Small intestine (tissue), 7 donors: ENCODE results near the gene PTPRG. TPM values are rescaled to one million over a fixed set of nuclear protein-coding genes. Genes with fewer than 3 reads are reported as not detected.

ENCODE experiments used
- DNase-seq, 2 donors: peaks; one replicate each; pipeline versions ENCODE4 v3.0.0 to v3.0.0-alpha.2; 2013
- FAIRE-seq: peaks from 2 replicates; lab custom pipeline; 2012; peaks lifted over from hg19 to GRCh38; lab: Jason Lieb, UNC
- H3K27ac ChIP-seq, 3 donors: one replicate each; pipeline ENCODE4 v1.5.1; 2013; ENCODE audit warnings: low read length in 2 of 3, mild to moderate bottlenecking in 2 of 3, control low read depth in 1 of 3, inconsistent platforms in 1 of 3, low read depth in 1 of 3, moderate library complexity in 1 of 3
- H3K27me3 ChIP-seq, 3 donors: one replicate each; pipeline ENCODE4 v1.6.1; 2013; ENCODE audit warnings: low read length in 3 of 3, inconsistent platforms in 1 of 3; ENCODE audit not compliant: control insufficient read depth in 3 of 3, insufficient read depth in 3 of 3
- H3K36me3 ChIP-seq, 3 donors: one replicate each; pipeline ENCODE4 v1.6.1; 2013; ENCODE audit warnings: low read length in 3 of 3, inconsistent platforms in 1 of 3, low read depth in 1 of 3, mild to moderate bottlenecking in 1 of 3, moderate library complexity in 1 of 3; ENCODE audit not compliant: control insufficient read depth in 3 of 3, insufficient read depth in 2 of 3
- H3K4me1 ChIP-seq, 3 donors: one replicate each; pipeline ENCODE4 v1.6.1; 2013; ENCODE audit warnings: low read length in 2 of 3, inconsistent platforms in 1 of 3, low read depth in 1 of 3, mild to moderate bottlenecking in 1 of 3, moderate library complexity in 1 of 3; ENCODE audit not compliant: control insufficient read depth in 3 of 3, insufficient read depth in 2 of 3
- H3K4me3 ChIP-seq, 3 donors: one replicate each; pipeline ENCODE4 v1.5.1; 2013; ENCODE audit warnings: low read length in 3 of 3, control low read depth in 1 of 3, inconsistent platforms in 1 of 3, low read depth in 1 of 3, mild to moderate bottlenecking in 1 of 3, moderate library complexity in 1 of 3
- H3K9me3 ChIP-seq, 2 donors: one replicate each; pipeline ENCODE4 v1.6.1; 2013; ENCODE audit warnings: low read depth in 1 of 2, low read length in 1 of 2; ENCODE audit not compliant: control insufficient read depth in 2 of 2, insufficient read depth in 1 of 2
- WGBS, 3 donors: extraction: QIAGEN DNeasy Blood & Tissue Kit; methylation state at CpG; one replicate each; pipeline ENCODE4 v1.1.7; 2013; 5-methylcytosine and 5-hydroxymethylcytosine counted together
- polyA plus RNA-seq, 4 donors: library from polyadenylated mRNA; stranded (reverse) in 3 of 4; unstranded in 1 of 4; fragments of 200-250 nt in 3 of 4; fragments of 120-200 nt in 1 of 4; gene quantifications; one replicate each; pipeline versions ENCODE4 v1.2.1 to v1.2.3, GENCODE V29; 2013
- donor health status: healthy with polysubstance abuse.
- donor health status: control.
- donor health status: control.
- donor health status: Bipolar disorder and iron deficiency.
- donor health status: healthy.

Gene PTPRG
- polyA plus RNA-seq, 4 donors: 0.81 to 18.3 (median 5.6) TPM

DNA sequence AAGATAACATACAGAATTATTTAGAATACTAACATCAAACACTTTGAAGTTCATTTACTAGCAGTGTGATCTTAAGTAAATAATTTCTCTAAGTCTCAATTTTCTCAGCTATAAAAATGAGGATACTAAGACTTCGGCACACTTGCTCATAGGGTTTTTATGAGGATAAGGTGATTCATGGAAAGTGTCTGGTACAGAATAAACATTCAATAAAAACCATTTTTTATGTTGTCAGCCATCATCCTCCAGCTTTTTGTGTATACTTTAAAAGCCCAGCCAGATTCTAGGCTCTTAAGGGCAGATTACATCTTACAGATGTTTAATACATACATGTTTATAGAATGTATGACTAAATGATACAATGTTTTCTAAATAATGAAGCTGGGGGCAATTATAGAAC is 755.2 kb downstream of the PTPRG start:
- Histone ChIP-seq H3K9me3 (peaks cover 0 to 6% of the 10 kb centered on the region in 2 donors), H3K4me3 (no peak overlapping the region), H3K36me3 (no peaks in the 10 kb centered on the region), H3K4me1 (peaks cover 0 to 3% (median 0%) of the 10 kb centered on the region in 3 donors), H3K27ac (no peak overlapping the region), H3K27me3 (no peaks in the 10 kb centered on the region)
- FAIRE-seq: no peak
- 75 to 86% (median 79%) methylated on average over 1 of the region's 1 CpG for WGBS, 3 donors
- no peak for DNase-seq

DNA sequence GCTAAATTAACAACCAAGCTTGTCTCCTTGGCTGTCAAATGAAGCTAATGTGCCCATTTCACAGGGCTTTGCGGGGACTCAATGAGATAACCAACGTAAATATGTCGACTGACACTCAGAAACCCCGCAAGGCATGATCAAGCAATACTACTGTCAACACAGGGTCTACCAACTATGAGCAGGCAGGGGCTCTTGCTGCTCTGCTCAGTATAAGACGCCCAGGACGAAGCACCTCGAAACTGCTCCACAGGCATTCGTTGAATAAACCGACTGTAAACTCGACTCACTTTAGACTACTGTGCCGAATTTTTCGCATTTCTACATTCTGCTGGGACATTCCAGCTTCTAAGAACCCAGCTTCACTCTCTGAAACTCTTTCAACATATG is 757.0 kb downstream of the PTPRG start:
- Histone ChIP-seq H3K9me3 (peaks cover 0 to 6% of the 10 kb centered on the region in 2 donors), H3K36me3 (no peaks in the 10 kb centered on the region), H3K4me3 (peak overlapping the region in 1 of 3 donors; percentile 64), H3K4me1 (peaks cover 0 to 3% (median 0%) of the 10 kb centered on the region in 3 donors), H3K27me3 (no peaks in the 10 kb centered on the region), H3K27ac (peak overlapping the region in 1 of 3 donors; percentile 86)
- no peak for FAIRE-seq
- 41 to 54% (median 51%) methylated on average over 12 of the region's 12 CpGs for WGBS, 3 donors
- no peak for DNase-seq

DNA sequence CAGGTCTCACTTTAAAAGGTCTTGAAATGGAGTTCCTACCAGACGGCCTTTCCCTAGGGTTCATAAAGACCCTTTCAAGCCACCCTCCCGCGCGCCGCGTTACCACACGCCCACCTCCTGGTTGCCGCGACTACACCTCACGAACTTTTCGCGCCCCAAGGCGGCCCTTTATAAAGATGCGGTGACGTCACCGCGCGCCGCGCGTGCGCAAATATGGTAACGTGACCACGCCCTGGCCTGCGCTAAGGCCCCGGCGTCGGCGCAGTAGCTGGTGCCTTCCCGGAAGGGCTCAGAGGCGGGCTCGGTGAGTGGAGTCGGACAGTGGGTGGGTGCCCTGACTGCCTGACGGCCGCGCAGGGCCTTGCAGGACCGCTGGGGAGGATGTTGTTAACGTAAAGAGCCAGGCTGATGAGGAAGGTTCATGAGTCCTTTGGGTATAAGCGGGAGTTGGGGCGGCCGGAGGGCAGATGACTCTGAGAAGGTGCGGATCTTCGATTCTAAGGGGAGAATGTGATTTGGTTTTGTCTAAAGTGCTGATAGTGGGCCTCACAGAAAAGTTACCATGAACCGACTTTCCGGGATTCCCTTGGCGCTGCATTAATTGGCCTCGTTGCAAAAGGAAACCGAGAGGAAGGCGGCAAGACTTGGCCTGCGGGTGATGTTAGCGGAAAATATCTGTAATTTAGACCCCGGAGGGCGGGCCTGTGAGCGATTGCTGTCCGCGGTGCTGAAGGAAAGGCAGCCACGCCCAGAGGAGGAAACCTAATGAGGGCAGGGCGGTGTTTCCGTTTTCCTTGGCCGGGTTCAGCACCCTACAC is 757.6 kb downstream of the PTPRG start:
- H3K4me1 ChIP-seq: peaks cover 0 to 3% (median 0%) of the 10 kb centered on the region in 3 donors
- H3K9me3 ChIP-seq: peaks cover 0 to 6% of the 10 kb centered on the region in 2 donors
- H3K4me3 ChIP-seq: peak overlapping the region; percentile 31 to 64 (median 33)
- WGBS, 3 donors: 3 to 11% (median 8%) methylated on average over 60 of the region's 60 CpGs
- DNase-seq: peak; percentile 53 to 89
- H3K36me3 ChIP-seq: no peaks in the 10 kb centered on the region
- peak overlapping the region in 2 of 3 donors; percentile 41 to 86 for H3K27ac ChIP-seq
- H3K27me3 ChIP-seq: no peaks in the 10 kb centered on the region
- no peak for FAIRE-seq

DNA sequence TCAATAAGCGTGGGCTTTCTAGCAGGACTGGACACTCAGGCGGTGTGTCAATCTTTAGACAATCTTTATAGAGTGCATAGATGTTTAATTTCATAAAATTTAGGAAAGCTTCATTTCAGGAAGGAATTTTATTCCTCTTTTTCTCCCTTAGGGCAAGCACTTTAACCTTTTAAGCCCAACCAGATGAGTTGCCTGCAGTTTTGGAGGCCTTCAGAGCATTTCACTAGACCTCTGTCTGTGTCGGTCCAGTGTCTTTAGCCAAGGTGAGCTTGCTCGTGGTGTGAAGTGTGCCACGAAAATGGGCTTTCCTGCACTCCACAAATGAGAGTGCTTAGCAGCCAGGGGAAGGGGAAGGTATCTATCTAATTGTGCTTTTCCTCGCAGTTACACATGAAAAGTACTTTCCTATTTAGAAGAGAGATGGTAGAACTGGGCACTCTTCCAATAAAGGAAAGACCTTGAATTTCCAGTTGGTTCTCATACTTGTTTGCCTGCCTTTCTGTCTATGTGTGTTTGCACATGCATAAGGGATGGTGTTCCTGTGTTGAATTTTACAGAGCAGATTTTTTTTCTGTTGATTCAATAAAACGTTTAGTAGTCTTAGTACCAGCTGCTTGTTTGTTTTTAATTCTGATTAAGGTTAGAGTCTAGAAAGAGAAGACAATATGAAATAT is 758.3 kb downstream of the PTPRG start:
- peak in 1 of 2 donors; percentile 4 for DNase-seq
- no peaks in the 10 kb centered on the region for H3K36me3 ChIP-seq
- H3K9me3 ChIP-seq: peaks cover 0 to 6% of the 10 kb centered on the region in 2 donors
- peak overlapping the region in 2 of 3 donors; percentile 31 to 64 for H3K4me3 ChIP-seq
- no peaks in the 10 kb centered on the region for H3K27me3 ChIP-seq
- peaks cover 0 to 3% (median 0%) of the 10 kb centered on the region in 3 donors for H3K4me1 ChIP-seq
- 68 to 79% (median 72%) methylated on average over 7 of the region's 7 CpGs for WGBS, 3 donors
- FAIRE-seq: no peak
- no peak overlapping the region for H3K27ac ChIP-seq

DNA sequence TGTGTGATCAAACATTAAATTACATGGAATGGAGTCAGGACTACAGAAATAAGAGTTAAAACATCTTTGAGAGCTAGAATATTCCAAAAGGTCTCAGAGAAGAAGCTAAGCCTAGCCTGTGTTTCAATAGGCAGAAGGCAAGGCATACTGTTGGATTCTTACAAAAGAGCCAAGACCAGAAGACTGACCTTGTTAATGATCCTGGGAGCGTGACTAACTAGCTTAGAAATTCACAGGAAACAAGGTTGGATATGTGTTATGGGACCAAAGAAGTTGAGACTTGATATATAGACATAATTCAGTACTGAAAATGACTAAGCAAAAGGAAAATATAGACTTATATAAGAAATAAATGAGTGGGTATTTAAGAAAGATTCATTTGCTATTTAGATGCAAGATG is 761.9 kb downstream of the PTPRG start:
- no peak overlapping the region for H3K27ac ChIP-seq
- H3K36me3 ChIP-seq: no peaks in the 10 kb centered on the region
- peaks cover 0 to 6% of the 10 kb centered on the region in 2 donors for H3K9me3 ChIP-seq
- H3K27me3 ChIP-seq: no peaks in the 10 kb centered on the region
- H3K4me3 ChIP-seq: no peak overlapping the region
- no peak for DNase-seq
- FAIRE-seq: no peak
- H3K4me1 ChIP-seq: peaks cover 0 to 3% (median 0%) of the 10 kb centered on the region in 3 donors
- 87 to 94% (median 89%) methylated on average over 1 of the region's 1 CpG for WGBS, 3 donors

DNA sequence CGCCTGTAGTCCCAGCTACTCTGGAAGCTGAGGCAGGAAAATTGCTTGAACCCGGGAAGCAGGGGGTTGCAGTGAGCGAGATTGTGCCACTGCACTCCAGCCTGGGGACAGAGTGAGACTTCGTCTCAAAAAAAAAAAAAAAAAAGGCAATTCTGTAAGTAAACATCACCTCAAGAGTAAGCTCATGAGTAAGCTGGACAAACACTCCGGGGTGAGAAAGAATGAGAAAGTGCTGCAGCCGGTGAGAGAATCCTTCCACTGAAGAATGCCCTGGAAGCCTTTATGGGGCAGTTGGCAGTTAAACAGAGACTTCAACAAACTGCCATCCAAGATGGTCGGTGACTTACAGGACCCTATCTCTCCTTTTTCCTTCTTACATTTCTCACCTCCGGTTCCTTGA is 764.5 kb downstream of the PTPRG start:
- Histone ChIP-seq H3K27ac (no peak overlapping the region), H3K4me3 (no peak overlapping the region), H3K36me3 (no peaks in the 10 kb centered on the region), H3K27me3 (no peaks in the 10 kb centered on the region), H3K4me1 (no peaks in the 10 kb centered on the region), H3K9me3 (no peaks in the 10 kb centered on the region)
- FAIRE-seq (no peak), DNase-seq (no peak)
- 83 to 89% (median 86%) methylated on average over 8 of the region's 8 CpGs for WGBS, 3 donors

DNA sequence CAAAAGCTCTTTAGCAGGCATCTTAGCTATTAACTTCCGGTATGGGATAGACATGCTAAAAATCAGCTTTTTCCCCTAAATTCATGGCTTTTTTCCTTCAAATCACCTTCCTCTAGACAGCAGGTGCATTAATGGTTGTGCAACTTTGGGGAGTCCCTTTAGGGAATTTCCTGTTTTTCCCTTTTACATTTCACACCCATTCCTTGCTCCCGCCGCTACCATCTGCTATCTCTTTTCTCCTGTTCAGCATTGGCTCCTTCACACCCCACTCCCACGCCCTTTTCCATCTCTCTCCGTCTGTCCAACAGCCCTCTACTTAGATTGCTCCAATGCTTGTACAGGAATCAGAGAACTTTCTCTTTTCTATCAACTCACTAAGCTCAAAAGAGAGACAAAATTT is 768.6 kb downstream of the PTPRG start:
- no peak for FAIRE-seq
- Histone ChIP-seq H3K4me1 (no peaks in the 10 kb centered on the region), H3K27ac (no peak overlapping the region), H3K9me3 (no peaks in the 10 kb centered on the region), H3K27me3 (no peaks in the 10 kb centered on the region), H3K36me3 (no peaks in the 10 kb centered on the region), H3K4me3 (no peak overlapping the region)
- no peak for DNase-seq
- whole genome bisulfite sequencing, 3 donors: 80 to 89% (median 81%) methylated on average over 5 of the region's 5 CpGs

DNA sequence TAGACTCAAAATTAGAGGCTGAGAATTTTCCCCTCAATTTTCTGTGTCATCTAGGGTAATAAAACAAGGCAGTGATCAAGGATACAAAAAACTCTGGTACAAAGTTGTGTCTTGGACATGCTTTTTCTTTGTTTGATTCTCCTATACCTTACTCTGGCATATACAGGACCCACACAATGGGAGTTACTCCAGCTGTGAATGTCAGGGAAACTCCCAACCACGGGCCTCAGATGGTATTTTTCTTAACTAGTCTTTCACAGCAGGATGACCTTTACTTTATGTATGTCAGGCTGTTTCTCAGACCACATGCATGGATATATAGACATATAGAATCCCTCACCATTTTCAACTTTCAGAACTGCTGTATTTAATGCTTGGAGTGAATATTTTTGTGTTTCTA is 770.6 kb downstream of the PTPRG start:
- DNase-seq (no peak), FAIRE-seq (no peak)
- H3K27me3 ChIP-seq: no peaks in the 10 kb centered on the region
- WGBS, 3 donors: 76 to 91% (median 91%) methylated on average over 1 of the region's 1 CpG
- H3K4me1 ChIP-seq: no peaks in the 10 kb centered on the region
- H3K9me3 ChIP-seq: no peaks in the 10 kb centered on the region
- no peak overlapping the region for H3K4me3 ChIP-seq
- H3K36me3 ChIP-seq: no peaks in the 10 kb centered on the region
- H3K27ac ChIP-seq: no peak overlapping the region
